IMR-90 (cell line): ENCODE results near the gene FAM151B. TPM values are rescaled to one million over a fixed set of nuclear protein-coding genes. Genes with fewer than 3 reads are reported as not detected.

ENCODE experiments used
- ATAC-seq: fragments of 200-7000 bp; cut with Tn5 transposase; 2 replicates; pipeline ENCODE4 v1.9.1; 2020; ENCODE audit warnings: low read depth, mild to moderate bottlenecking, moderate library complexity
- BruUV-seq: library from RNA; stranded (reverse); fragments of 400-500 nt; replicated peaks from 2 replicates; lab custom pipeline; 2021; lab: Mats Ljungman, UMichigan
- CTCF ChIA-PET: fragments of 300-600 bp; formaldehyde crosslinking; extraction: SDS; loops from one replicate; lab custom pipeline; 2021; ENCODE audit warnings: antibody characterized with exemption; lab: Yijun Ruan, JAX
- POLR2A ChIA-PET: fragments of 300-600 bp; sonication (Branson Sonifier 250); formaldehyde crosslinking; loops from one replicate; lab custom pipeline; 2022; ENCODE audit warnings: antibody characterized with exemption; ENCODE audit not compliant: unreplicated experiment; lab: Charles Lee
- DNase-seq: peaks from one replicate; pipeline ENCODE4 v3.0.0; 2013
- H2AFZ ChIP-seq: replicated peaks from 2 replicates; pipeline ENCODE3; 2013; ENCODE audit warnings: low read length, mild to moderate bottlenecking; ENCODE audit not compliant: poor library complexity
- H2AK5ac ChIP-seq: 2 replicates; pipeline ENCODE4 v1.6.1; 2013; ENCODE audit warnings: low read depth, low read length, inconsistent platforms
- H2AK9ac ChIP-seq: replicated peaks from 2 replicates; pipeline ENCODE3; 2013; ENCODE audit warnings: mild to moderate bottlenecking, low read depth, low read length, moderate library complexity; ENCODE audit not compliant: poor library complexity
- H2BK120ac ChIP-seq: 2 replicates; pipeline ENCODE4 v1.6.1; 2013; ENCODE audit warnings: low read depth, low read length, inconsistent platforms
- H2BK15ac ChIP-seq: 3 replicates; pipeline ENCODE4 v1.6.1; 2013; ENCODE audit warnings: low read depth, low read length, inconsistent platforms
- H2BK20ac ChIP-seq: 2 replicates; pipeline ENCODE4 v1.6.1; 2013; ENCODE audit warnings: low read depth, mild to moderate bottlenecking, inconsistent platforms, low read length, moderate library complexity
- H2BK5ac ChIP-seq: 2 replicates; pipeline ENCODE4 v1.6.1; 2013; ENCODE audit warnings: mild to moderate bottlenecking, low read depth, low read length, inconsistent platforms; ENCODE audit not compliant: poor library complexity, severe bottlenecking
- H3K14ac ChIP-seq: replicated peaks from 2 replicates; pipeline ENCODE4 v1.6.1; 2013; ENCODE audit warnings: low read depth, low read length, inconsistent platforms
- H3K18ac ChIP-seq: 2 replicates; pipeline ENCODE4 v1.6.1; 2013; ENCODE audit warnings: low read depth, low read length, control low read depth
- H3K23ac ChIP-seq: 2 replicates; pipeline ENCODE4 v1.6.1; 2013; ENCODE audit warnings: low read depth, low read length, inconsistent platforms
- H3K27ac ChIP-seq: 2 replicates; pipeline ENCODE4 v1.5.1; 2013; ENCODE audit warnings: mild to moderate bottlenecking, control low read depth, low read length; ENCODE audit not compliant: insufficient read depth
- H3K27me3 ChIP-seq: 2 replicates; pipeline ENCODE4 v1.6.1; 2013; ENCODE audit warnings: low read length; ENCODE audit not compliant: control insufficient read depth, insufficient read depth
- H3K36me3 ChIP-seq: 2 replicates; pipeline ENCODE4 v1.6.1; 2013; ENCODE audit warnings: low read length, mixed read lengths; ENCODE audit not compliant: control insufficient read depth, insufficient read depth
- H3K4ac ChIP-seq: 2 replicates; pipeline ENCODE4 v1.6.1; 2013; ENCODE audit warnings: low read depth, low read length, inconsistent platforms
- H3K4me1 ChIP-seq: 2 replicates; pipeline ENCODE4 v1.6.1; 2013; ENCODE audit warnings: low read length, mixed read lengths; ENCODE audit not compliant: control insufficient read depth, insufficient read depth
- H3K4me2 ChIP-seq: 2 replicates; pipeline ENCODE4 v1.6.1; 2013; ENCODE audit warnings: low read depth, mild to moderate bottlenecking, control low read depth, low read length, moderate library complexity
- H3K4me3 ChIP-seq: 2 replicates; pipeline ENCODE4 v1.5.1; 2013; ENCODE audit warnings: low read depth, mild to moderate bottlenecking, control low read depth, low read length, moderate library complexity; ENCODE audit not compliant: insufficient read depth
- H3K56ac ChIP-seq: 2 replicates; pipeline ENCODE4 v1.6.1; 2013; ENCODE audit warnings: low read length, inconsistent platforms; ENCODE audit not compliant: insufficient read depth; ENCODE audit errors: extremely low read depth
- H3K79me1 ChIP-seq, 2 experiments: 2 replicates each; pipeline ENCODE4 v1.6.1; 2013; ENCODE audit warnings: low read length in 2 of 2, inconsistent platforms in 1 of 2, low read depth in 1 of 2
- H3K9ac ChIP-seq: 2 replicates; pipeline ENCODE4 v1.6.1; 2013; ENCODE audit warnings: low read depth, low read length, control low read depth
- H3K9me1 ChIP-seq: 2 replicates; pipeline ENCODE4 v1.6.1; 2013; ENCODE audit warnings: low read length, inconsistent platforms; ENCODE audit not compliant: insufficient read depth
- H3K9me3 ChIP-seq: 2 replicates; pipeline ENCODE4 v1.6.1; 2013; ENCODE audit warnings: low read length; ENCODE audit not compliant: control insufficient read depth, insufficient read depth
- H4K20me1 ChIP-seq: 2 replicates; pipeline ENCODE4 v1.6.1; 2013; ENCODE audit warnings: low read length, inconsistent platforms; ENCODE audit not compliant: insufficient read depth
- H4K5ac ChIP-seq: 2 replicates; pipeline ENCODE4 v1.6.1; 2013; ENCODE audit warnings: mild to moderate bottlenecking, low read depth, low read length, control low read depth
- H4K8ac ChIP-seq, 2 experiments: 2 replicates each; pipeline ENCODE4 v1.6.1; 2013; ENCODE audit warnings: low read depth in 2 of 2, low read length in 2 of 2, control low read depth in 1 of 2, inconsistent platforms in 1 of 2
- H4K91ac ChIP-seq: 2 replicates; pipeline ENCODE4 v1.6.1; 2013; ENCODE audit warnings: low read depth, low read length, inconsistent platforms; ENCODE audit not compliant: insufficient read depth
- BHLHE40 ChIP-seq: fragments of 150-350 bp; IDR thresholded peaks from 2 replicates; pipeline ENCODE4 v1.6.1; 2016; ENCODE audit warnings: mild to moderate bottlenecking, low read depth, low read length
- CEBPB ChIP-seq: IDR thresholded peaks from 2 replicates; pipeline ENCODE4 v1.6.1; 2012; ENCODE audit warnings: low read depth, low read length, improper control_type of control experiment
- CHD1 ChIP-seq: IDR thresholded peaks from 2 replicates; pipeline ENCODE4 v1.6.1; 2012; ENCODE audit warnings: low read depth, low read length, improper control_type of control experiment
- FOS ChIP-seq: fragments of 150-350 bp; IDR thresholded peaks from 2 replicates; pipeline ENCODE4 v1.6.1; 2016; ENCODE audit warnings: low read depth, low read length
- MAFK ChIP-seq: IDR thresholded peaks from 2 replicates; pipeline ENCODE4 v1.6.1; 2012; ENCODE audit warnings: low read depth, low read length, improper control_type of control experiment
- MAZ ChIP-seq: IDR thresholded peaks from 2 replicates; pipeline ENCODE4 v1.6.1; 2012; ENCODE audit warnings: low read depth, mild to moderate bottlenecking, low read length, improper control_type of control experiment, moderate library complexity, borderline replicate concordance
- MXI1 ChIP-seq: IDR thresholded peaks from 2 replicates; pipeline ENCODE4 v1.6.1; 2012; ENCODE audit warnings: low read depth, mild to moderate bottlenecking, low read length, moderate library complexity, borderline replicate concordance
- NFE2L2 ChIP-seq: fragments of 150-350 bp; IDR thresholded peaks from 2 replicates; pipeline ENCODE4 v1.6.1; 2016; ENCODE audit warnings: low read depth, mild to moderate bottlenecking, low read length
- POLR2A ChIP-seq: IDR thresholded peaks from 2 replicates; pipeline ENCODE4 v1.6.1; 2012; ENCODE audit warnings: mild to moderate bottlenecking, low read depth, low read length
- RAD21 ChIP-seq: IDR thresholded peaks from 2 replicates; pipeline ENCODE4 v1.6.1; 2012; ENCODE audit warnings: low read length, improper control_type of control experiment
- RCOR1 ChIP-seq: IDR thresholded peaks from 2 replicates; pipeline ENCODE4 v1.6.1; 2012; ENCODE audit warnings: mild to moderate bottlenecking, low read length, improper control_type of control experiment; ENCODE audit not compliant: insufficient replicate concordance
- RFX5 ChIP-seq: IDR thresholded peaks from 2 replicates; pipeline ENCODE4 v1.8.0; 2012; ENCODE audit warnings: low read depth, mild to moderate bottlenecking, low read length, moderate library complexity
- SMC3 ChIP-seq: fragments of 150-350 bp; IDR thresholded peaks from 2 replicates; pipeline ENCODE4 v1.6.1; 2016; ENCODE audit warnings: low read depth, mild to moderate bottlenecking, antibody characterized with exemption, low read length, moderate library complexity
- WGBS, 2 experiments: methylation state at CpG; one replicate each; pipeline versions ENCODE4 v1.1.5 to v1.1.7; 2013; ENCODE audit warnings: missing lambda C conversion rate in 2 of 2; ENCODE audit not compliant: insufficient read length in 1 of 2; ENCODE audit errors: extremely low coverage in 2 of 2; 5-methylcytosine and 5-hydroxymethylcytosine counted together
- dilution Hi-C: fragments of 300-500 bp; cut with HindIII; formaldehyde crosslinking; loops from one replicate; pipeline ENCODE4 v1.14.3; 2018; ENCODE audit warnings: low sequenced_read_pairs; ENCODE audit not compliant: unreplicated experiment
- in situ Hi-C: fragments of 300-500 bp; cut with MboI; formaldehyde crosslinking; loops from 3 replicates; pipeline ENCODE4 v1.14.3; 2019; ENCODE audit warnings: low sequenced_read_pairs, inconsistent platforms, mixed read lengths
- intact Hi-C: fragments of 100-400 bp; cut with micrococcal nuclease; formaldehyde crosslinking; loops from 2 replicates; pipeline ENCODE4 v1.10.0; 2022
- polyA plus RNA-seq, 3 experiments: library from polyadenylated mRNA; depleted of rRNA; stranded (reverse); fragments of >200 nt; gene quantifications; 2 replicates each; pipeline ENCODE4 v1.2.3, GENCODE V29; 2012; ENCODE audit warnings: low replicate concordance in 1 of 3
- total RNA-seq: library from RNA; depleted of rRNA; stranded (reverse); fragments of >200 nt; gene quantifications from 2 replicates; pipeline ENCODE4 v1.2.3, GENCODE V29; 2012
- TF ChIP-seq, protein P1 (sequence below): conservative IDR thresholded peaks from 2 replicates; pipeline ENCODE4 v1.5.1; 2012; ENCODE audit warnings: mild to moderate bottlenecking, low read depth, low read length, improper control_type of control experiment
- TF ChIP-seq, protein P2 (sequence below): fragments of 150-350 bp; IDR thresholded peaks from 2 replicates; pipeline ENCODE4 v1.6.1; 2017; ENCODE audit warnings: mild to moderate bottlenecking, antibody characterized with exemption, low read length, low read depth
- TF ChIP-seq, protein P3 (sequence below): fragments of 150-350 bp; IDR thresholded peaks from 2 replicates; pipeline ENCODE4 v1.6.1; 2016; ENCODE audit warnings: low read depth, mild to moderate bottlenecking, low read length, moderate library complexity, borderline replicate concordance

FAM151B gene
- total and polyA plus RNA-seq, 2 of the 4 experiments (the other 2 are of a cell fraction) = 1.0 to 2.9 TPM

DNA sequence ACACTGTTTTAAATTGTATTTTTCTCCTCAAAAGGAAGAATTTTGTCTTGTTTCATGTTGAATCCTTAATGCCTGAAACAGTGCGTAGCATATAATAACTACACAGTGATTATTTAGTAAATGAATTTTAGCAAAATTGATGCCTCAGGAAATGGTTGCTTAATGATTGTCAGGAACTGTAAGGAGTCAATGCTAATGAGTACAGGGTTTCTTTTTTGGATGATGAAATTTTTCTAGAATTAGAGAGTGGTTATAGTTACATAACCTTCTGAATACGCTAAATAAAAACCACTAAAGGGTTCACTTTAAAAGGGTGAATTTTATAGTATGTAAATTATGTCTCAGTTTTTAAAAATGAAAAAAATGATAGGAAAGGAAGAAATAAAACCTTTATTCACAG is 14.9 kb downstream of the FAM151B start:
- Histone ChIP-seq H3K4me3 (no peak overlapping the region), H4K8ac (no peak overlapping the region), H2AK9ac (no peak overlapping the region), H3K4me2 (no peak overlapping the region), H3K14ac (no peak overlapping the region), H2BK120ac (no peak overlapping the region), H2BK20ac (no peak overlapping the region), H2BK15ac (no peak overlapping the region), H3K9ac (no peak overlapping the region), H3K4me1 (no peaks in the 10 kb centered on the region), H3K18ac (no peak overlapping the region), H2BK5ac (no peak overlapping the region), H2AFZ (no peak overlapping the region), H2AK5ac (no peak overlapping the region), H4K5ac (no peak overlapping the region), H3K27ac (no peak overlapping the region), H3K9me1 (no peaks in the 10 kb centered on the region), H3K56ac (no peak overlapping the region), H3K4ac (no peak overlapping the region), H4K20me1 (no peaks in the 10 kb centered on the region), H3K36me3 (no peaks in the 10 kb centered on the region), H4K91ac (no peak overlapping the region), H3K23ac (no peak overlapping the region), H3K79me1 (no peaks in the 10 kb centered on the region), H3K9me3 (no peaks in the 10 kb centered on the region), H3K27me3 (no peaks in the 10 kb centered on the region)
- no TSS peak for BruUV-seq
- TF ChIP-seq RFX5 (no peak), RAD21 (no peak), MAFK (no peak), CHD1 (no peak), CEBPB (no peak), MXI1 (no peak), MAZ (no peak), BHLHE40 (no peak), POLR2A (no peak), FOS (no peak), SMC3 (no peak), NFE2L2 (no peak), RCOR1 (no peak)
- TF ChIP-seq, protein P1, sequence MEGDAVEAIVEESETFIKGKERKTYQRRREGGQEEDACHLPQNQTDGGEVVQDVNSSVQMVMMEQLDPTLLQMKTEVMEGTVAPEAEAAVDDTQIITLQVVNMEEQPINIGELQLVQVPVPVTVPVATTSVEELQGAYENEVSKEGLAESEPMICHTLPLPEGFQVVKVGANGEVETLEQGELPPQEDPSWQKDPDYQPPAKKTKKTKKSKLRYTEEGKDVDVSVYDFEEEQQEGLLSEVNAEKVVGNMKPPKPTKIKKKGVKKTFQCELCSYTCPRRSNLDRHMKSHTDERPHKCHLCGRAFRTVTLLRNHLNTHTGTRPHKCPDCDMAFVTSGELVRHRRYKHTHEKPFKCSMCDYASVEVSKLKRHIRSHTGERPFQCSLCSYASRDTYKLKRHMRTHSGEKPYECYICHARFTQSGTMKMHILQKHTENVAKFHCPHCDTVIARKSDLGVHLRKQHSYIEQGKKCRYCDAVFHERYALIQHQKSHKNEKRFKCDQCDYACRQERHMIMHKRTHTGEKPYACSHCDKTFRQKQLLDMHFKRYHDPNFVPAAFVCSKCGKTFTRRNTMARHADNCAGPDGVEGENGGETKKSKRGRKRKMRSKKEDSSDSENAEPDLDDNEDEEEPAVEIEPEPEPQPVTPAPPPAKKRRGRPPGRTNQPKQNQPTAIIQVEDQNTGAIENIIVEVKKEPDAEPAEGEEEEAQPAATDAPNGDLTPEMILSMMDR = no peak
- TF ChIP-seq, protein P2, sequence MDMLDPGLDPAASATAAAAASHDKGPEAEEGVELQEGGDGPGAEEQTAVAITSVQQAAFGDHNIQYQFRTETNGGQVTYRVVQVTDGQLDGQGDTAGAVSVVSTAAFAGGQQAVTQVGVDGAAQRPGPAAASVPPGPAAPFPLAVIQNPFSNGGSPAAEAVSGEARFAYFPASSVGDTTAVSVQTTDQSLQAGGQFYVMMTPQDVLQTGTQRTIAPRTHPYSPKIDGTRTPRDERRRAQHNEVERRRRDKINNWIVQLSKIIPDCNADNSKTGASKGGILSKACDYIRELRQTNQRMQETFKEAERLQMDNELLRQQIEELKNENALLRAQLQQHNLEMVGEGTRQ = no peak
- TF ChIP-seq, protein P3, sequence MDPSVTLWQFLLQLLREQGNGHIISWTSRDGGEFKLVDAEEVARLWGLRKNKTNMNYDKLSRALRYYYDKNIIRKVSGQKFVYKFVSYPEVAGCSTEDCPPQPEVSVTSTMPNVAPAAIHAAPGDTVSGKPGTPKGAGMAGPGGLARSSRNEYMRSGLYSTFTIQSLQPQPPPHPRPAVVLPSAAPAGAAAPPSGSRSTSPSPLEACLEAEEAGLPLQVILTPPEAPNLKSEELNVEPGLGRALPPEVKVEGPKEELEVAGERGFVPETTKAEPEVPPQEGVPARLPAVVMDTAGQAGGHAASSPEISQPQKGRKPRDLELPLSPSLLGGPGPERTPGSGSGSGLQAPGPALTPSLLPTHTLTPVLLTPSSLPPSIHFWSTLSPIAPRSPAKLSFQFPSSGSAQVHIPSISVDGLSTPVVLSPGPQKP = no peak
- intact Hi-C loops (no loop called here), dilution Hi-C loops (no loop called here), in situ Hi-C loops (no loop called here)
- no peak for DNase-seq
- WGBS, 2 experiments = no CpG with 5 or more reads among the region's 2 CpGs
- ChIA-PET POLR2A (no interaction called here), CTCF (interaction anchor here (1.0 kb wide), 1 partner anchor 169 kb away, joined by 4 read pairs; no protein-coding TSS in a partner anchor)
- ATAC-seq = no peak
